Type B pancreatic cell (in vitro differentiated cells): Measurements from ENCODE around the gene ZNF687. TPM values are rescaled to one million over a fixed set of nuclear protein-coding genes. Genes with fewer than 3 reads are reported as not detected.

ENCODE experiments used
- DNase-seq: peaks from one replicate; pipeline ENCODE4 v3.0.0; 2021; ENCODE audit warnings: mixed read lengths; ENCODE audit not compliant: unreplicated experiment; ENCODE audit errors: extremely low spot score
- H3K27ac Mint-ChIP-seq: 2 replicates; pipeline ENCODE4 v1.8.0; 2021; ENCODE audit warnings: mild to moderate bottlenecking, mixed read lengths
- H3K27me3 Mint-ChIP-seq: 2 replicates; pipeline ENCODE4 v1.8.0; 2021; ENCODE audit warnings: mixed read lengths
- H3K36me3 Mint-ChIP-seq: 2 replicates; pipeline ENCODE4 v1.8.0; 2021; ENCODE audit warnings: mixed read lengths
- H3K4me1 Mint-ChIP-seq: one replicate; pipeline ENCODE4 v1.8.0; 2021; ENCODE audit warnings: mixed read lengths; ENCODE audit not compliant: unreplicated experiment
- H3K4me3 Mint-ChIP-seq: 2 replicates; pipeline ENCODE4 v1.8.0; 2021; ENCODE audit warnings: mild to moderate bottlenecking, mixed read lengths
- H3K9me3 Mint-ChIP-seq: 2 replicates; pipeline ENCODE4 v1.8.0; 2021; ENCODE audit warnings: mixed read lengths
- CTCF ChIP-seq: fragments of 200-600 bp; sonication (generic); conservative IDR thresholded peaks from 2 replicates; pipeline ENCODE4 v1.5.0; 2021; ENCODE audit warnings: antibody characterized with exemption, mild to moderate bottlenecking
- total RNA-seq: library from RNA; stranded (reverse); gene quantifications from 2 replicates; pipeline ENCODE4 v1.2.1, GENCODE V29; 2021; ENCODE audit warnings: low replicate concordance

The ZNF687 gene
- total RNA-seq, 1 donor from 2014 or later: 31.7 TPM

- Mint-ChIP-seq H3K27ac (peak overlapping the region; percentile 92), H3K4me1 (peaks cover 16% of the 10 kb centered on the region), H3K4me3 (no peak overlapping the region), H3K36me3 (peaks cover 20% of the 10 kb centered on the region), H3K27me3 (no peaks in the 10 kb centered on the region), H3K9me3 (no peaks in the 10 kb centered on the region)
- TF ChIP-seq CTCF: no peak
- no peak for DNase-seq
Measured at GRCh38 chr1:151312411-151312810, 30.3 kb downstream of the ZNF687 start.

- H3K27ac Mint-ChIP-seq: peak overlapping the region; percentile 92
- peaks cover 16% of the 10 kb centered on the region for H3K4me1 Mint-ChIP-seq
- H3K4me3 Mint-ChIP-seq: no peak overlapping the region
- DNase-seq: no peak
- H3K36me3 Mint-ChIP-seq: peaks cover 17% of the 10 kb centered on the region
- H3K27me3 Mint-ChIP-seq: no peaks in the 10 kb centered on the region
- no peaks in the 10 kb centered on the region for H3K9me3 Mint-ChIP-seq
- no peak for TF ChIP-seq CTCF
Measured at GRCh38 chr1:151312826-151313225, 30.7 kb downstream of the ZNF687 start.

- Mint-ChIP-seq H3K36me3 (peaks cover 12% of the 10 kb centered on the region), H3K27me3 (no peaks in the 10 kb centered on the region), H3K9me3 (no peaks in the 10 kb centered on the region), H3K4me3 (no peak overlapping the region), H3K27ac (peak overlapping the region; percentile 61), H3K4me1 (peaks cover 16% of the 10 kb centered on the region)
- no peak for TF ChIP-seq CTCF
- no peak for DNase-seq
Measured at GRCh38 chr1:151313501-151313900, 31.4 kb downstream of the ZNF687 start.

GRCh38 chr1:151314137-151314875 is 32.2 kb downstream of the ZNF687 start:
- H3K36me3 Mint-ChIP-seq: peaks cover 12% of the 10 kb centered on the region
- no peak overlapping the region for H3K4me3 Mint-ChIP-seq
- no peak for TF ChIP-seq CTCF
- no peaks in the 10 kb centered on the region for H3K9me3 Mint-ChIP-seq
- peaks cover 16% of the 10 kb centered on the region for H3K4me1 Mint-ChIP-seq
- DNase-seq: no peak
- no peak overlapping the region for H3K27ac Mint-ChIP-seq
- H3K27me3 Mint-ChIP-seq: no peaks in the 10 kb centered on the region

- no peak for DNase-seq
- Mint-ChIP-seq H3K27me3 (no peaks in the 10 kb centered on the region), H3K4me3 (no peak overlapping the region), H3K27ac (no peak overlapping the region), H3K9me3 (no peaks in the 10 kb centered on the region), H3K36me3 (peaks cover 14% of the 10 kb centered on the region), H3K4me1 (peaks cover 7% of the 10 kb centered on the region)
- TF ChIP-seq CTCF: no peak
Measured at GRCh38 chr1:151315565-151316235, 33.6 kb downstream of the ZNF687 start.
